Measurements from ENCODE around the gene FPR1. TPM values are rescaled to one million over a fixed set of nuclear protein-coding genes. Genes with fewer than 3 reads are reported as not detected.

FPR1 gene
- total RNA-seq, 4 donors from 2014 or later = 1.7 to 36.9 (median 6.4) TPM

DNA sequence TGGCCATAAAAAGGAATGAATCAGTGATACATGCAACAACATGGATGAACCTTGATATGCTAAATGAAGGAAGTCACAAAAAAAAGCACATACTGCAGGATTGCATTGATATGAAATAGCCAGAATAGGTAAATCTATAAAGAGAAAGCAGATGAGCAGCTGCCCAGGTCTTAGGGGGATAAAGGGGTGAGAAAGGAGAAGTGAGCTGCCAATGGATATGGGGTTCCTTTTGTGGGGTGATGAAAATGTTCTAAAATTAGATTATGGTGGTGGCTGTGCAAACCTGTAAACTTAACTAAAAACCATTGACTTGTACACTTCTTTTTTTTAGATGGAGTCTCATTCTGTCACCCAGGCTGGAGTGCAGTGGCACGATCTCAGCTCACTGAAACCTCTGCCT lies 40.0 kb downstream of the FPR1 start:
- Histone ChIP-seq H3K4me1 (no peaks in the 10 kb centered on the region), H3K4me3 (no peak overlapping the region), H3K9me3 (no peaks in the 10 kb centered on the region), H3K36me3 (peaks cover 0 to 21% (median 0%) of the 10 kb centered on the region in 3 donors), H3K27me3 (no peaks in the 10 kb centered on the region), H3K27ac (no peak overlapping the region)
- no peak for DNase-seq (ENCODE audit: low spot score in 2 of 2)
- TF ChIP-seq, protein P1, sequence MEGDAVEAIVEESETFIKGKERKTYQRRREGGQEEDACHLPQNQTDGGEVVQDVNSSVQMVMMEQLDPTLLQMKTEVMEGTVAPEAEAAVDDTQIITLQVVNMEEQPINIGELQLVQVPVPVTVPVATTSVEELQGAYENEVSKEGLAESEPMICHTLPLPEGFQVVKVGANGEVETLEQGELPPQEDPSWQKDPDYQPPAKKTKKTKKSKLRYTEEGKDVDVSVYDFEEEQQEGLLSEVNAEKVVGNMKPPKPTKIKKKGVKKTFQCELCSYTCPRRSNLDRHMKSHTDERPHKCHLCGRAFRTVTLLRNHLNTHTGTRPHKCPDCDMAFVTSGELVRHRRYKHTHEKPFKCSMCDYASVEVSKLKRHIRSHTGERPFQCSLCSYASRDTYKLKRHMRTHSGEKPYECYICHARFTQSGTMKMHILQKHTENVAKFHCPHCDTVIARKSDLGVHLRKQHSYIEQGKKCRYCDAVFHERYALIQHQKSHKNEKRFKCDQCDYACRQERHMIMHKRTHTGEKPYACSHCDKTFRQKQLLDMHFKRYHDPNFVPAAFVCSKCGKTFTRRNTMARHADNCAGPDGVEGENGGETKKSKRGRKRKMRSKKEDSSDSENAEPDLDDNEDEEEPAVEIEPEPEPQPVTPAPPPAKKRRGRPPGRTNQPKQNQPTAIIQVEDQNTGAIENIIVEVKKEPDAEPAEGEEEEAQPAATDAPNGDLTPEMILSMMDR (IDR thresholded peaks at IDR 0.05) = no peak
- no peak for TF ChIP-seq POLR2A (IDR thresholded peaks at IDR 0.05)
- no peak for TF ChIP-seq EP300 (IDR thresholded peaks at IDR 0.05)
- 73 to 79% methylated on average over 1 of the region's 1 CpG for WGBS, 2 donors

DNA sequence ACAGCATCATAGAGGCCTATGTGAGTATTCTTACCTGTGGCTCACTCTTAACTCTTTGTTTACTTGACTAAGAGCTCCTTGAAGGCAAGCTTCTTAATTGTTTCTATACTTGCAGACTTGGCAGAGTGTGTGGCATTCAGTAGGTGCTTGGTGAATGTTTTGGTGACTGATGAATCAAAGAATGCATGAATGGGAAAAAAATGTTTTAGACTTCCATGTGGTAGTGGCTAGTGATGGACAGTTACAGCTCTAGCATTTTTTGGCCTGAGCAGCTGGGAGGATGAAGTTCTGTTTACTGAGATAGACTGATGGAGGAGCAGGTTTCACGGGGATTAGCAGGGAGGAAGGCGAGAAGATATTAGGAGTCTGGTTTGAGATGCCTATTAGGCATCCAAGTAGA lies 41.5 kb downstream of the FPR1 start:
- no peak for DNase-seq (ENCODE audit: low spot score in 2 of 2)
- Histone ChIP-seq H3K9me3 (no peaks in the 10 kb centered on the region), H3K27ac (no peak overlapping the region), H3K27me3 (no peaks in the 10 kb centered on the region), H3K4me1 (peaks cover 0 to 6% (median 4%) of the 10 kb centered on the region in 4 donors), H3K36me3 (peaks cover 0 to 33% (median 0%) of the 10 kb centered on the region in 3 donors), H3K4me3 (no peak overlapping the region)
- TF ChIP-seq, protein P1 (IDR thresholded peaks at IDR 0.05) = no peak
- TF ChIP-seq POLR2A (IDR thresholded peaks at IDR 0.05) (no peak), EP300 (IDR thresholded peaks at IDR 0.05) (no peak)
- WGBS, 2 donors = 74 to 81% methylated on average over 2 of the region's 2 CpGs

DNA sequence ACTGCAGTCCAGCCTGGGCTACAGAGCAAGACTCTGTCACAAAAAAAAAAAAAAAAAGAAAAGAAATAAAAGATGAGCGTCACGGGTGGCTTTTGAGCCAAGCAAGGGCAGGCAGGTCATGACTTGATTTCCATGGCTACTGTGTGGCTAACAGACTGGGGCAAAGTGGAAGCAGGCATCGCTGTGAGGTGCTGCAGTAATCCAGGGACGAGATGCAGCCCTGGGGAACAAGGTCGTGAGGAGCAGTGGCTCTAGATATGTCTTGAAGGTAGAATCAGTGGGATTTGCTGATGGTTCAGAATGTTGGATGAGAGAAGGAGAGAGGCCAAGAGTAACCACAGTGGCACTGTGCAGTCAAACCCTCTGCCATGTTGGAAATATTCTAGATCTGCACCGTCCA lies 42.1 kb downstream of the FPR1 start:
- WGBS, 2 donors = 64 to 70% methylated on average over 6 of the region's 6 CpGs
- Histone ChIP-seq H3K36me3 (peaks cover 0 to 33% (median 0%) of the 10 kb centered on the region in 3 donors), H3K27ac (no peak overlapping the region), H3K4me3 (no peak overlapping the region), H3K4me1 (peaks cover 0 to 12% (median 10%) of the 10 kb centered on the region in 4 donors), H3K27me3 (no peaks in the 10 kb centered on the region), H3K9me3 (no peaks in the 10 kb centered on the region)
- no peak for DNase-seq (ENCODE audit: low spot score in 2 of 2)
- TF ChIP-seq, protein P1 (IDR thresholded peaks at IDR 0.05) = no peak
- TF ChIP-seq POLR2A (IDR thresholded peaks at IDR 0.05) = no peak
- no peak for TF ChIP-seq EP300 (IDR thresholded peaks at IDR 0.05)

DNA sequence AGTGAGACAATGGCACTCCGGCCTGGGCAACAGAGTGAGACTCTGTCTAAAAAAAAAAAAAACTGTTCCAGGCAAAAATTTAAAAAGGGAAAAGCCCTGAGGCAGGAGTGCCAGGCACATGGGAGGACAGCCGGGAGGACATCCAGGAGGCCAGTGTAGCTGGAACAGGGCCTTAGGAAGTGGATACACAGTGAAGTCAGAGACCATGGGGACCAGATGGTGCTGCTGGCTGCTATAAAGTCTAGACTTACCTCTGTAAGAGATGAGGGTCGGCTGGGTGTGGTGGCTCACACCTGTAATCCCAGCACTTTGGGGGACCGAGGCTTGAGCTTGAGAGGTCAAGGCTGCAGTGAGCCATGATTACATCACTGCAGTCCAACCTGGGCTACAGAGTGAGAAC lies 42.9 kb downstream of the FPR1 start:
- Histone ChIP-seq H3K4me1 (peaks cover 0 to 14% (median 11%) of the 10 kb centered on the region in 4 donors), H3K4me3 (no peak overlapping the region), H3K36me3 (peaks cover 0 to 33% (median 0%) of the 10 kb centered on the region in 3 donors), H3K27ac (no peak overlapping the region), H3K27me3 (no peaks in the 10 kb centered on the region), H3K9me3 (no peaks in the 10 kb centered on the region)
- no peak for TF ChIP-seq EP300 (IDR thresholded peaks at IDR 0.05)
- no peak for TF ChIP-seq POLR2A (IDR thresholded peaks at IDR 0.05)
- TF ChIP-seq, protein P1 (IDR thresholded peaks at IDR 0.05) = no peak
- no peak for DNase-seq (ENCODE audit: low spot score in 2 of 2)
- 86 to 90% methylated on average over 4 of the region's 4 CpGs for WGBS, 2 donors

DNA sequence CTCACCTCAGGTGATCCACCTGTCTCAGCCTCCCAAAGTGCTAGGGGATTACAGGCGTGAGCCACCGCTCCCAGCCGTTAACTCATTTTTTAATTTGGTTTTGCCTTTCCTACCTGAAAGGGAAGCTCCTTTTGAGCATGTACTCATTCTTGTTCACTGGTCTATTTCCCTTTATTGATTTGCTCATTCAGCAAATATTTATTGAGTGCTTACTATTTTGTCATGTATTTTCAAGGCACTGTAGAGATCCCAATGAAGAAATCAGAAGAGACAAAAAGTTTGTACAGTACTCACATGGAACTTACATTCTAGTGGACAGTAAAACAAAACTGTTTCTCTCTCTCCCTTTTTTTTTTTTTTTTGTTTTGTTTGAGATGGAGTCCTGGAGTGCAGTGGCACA lies 44.8 kb downstream of the FPR1 start:
- Histone ChIP-seq H3K36me3 (peaks cover 0 to 27% (median 0%) of the 10 kb centered on the region in 3 donors), H3K27me3 (no peaks in the 10 kb centered on the region), H3K27ac (no peak overlapping the region), H3K9me3 (no peaks in the 10 kb centered on the region), H3K4me3 (no peak overlapping the region), H3K4me1 (peaks cover 0 to 32% (median 20%) of the 10 kb centered on the region in 4 donors)
- 96 to 97% methylated on average over 3 of the region's 3 CpGs for WGBS, 2 donors
- DNase-seq (ENCODE audit: low spot score in 2 of 2) = no peak
- TF ChIP-seq POLR2A (IDR thresholded peaks at IDR 0.05) = no peak
- TF ChIP-seq EP300 (IDR thresholded peaks at IDR 0.05) = no peak
- TF ChIP-seq, protein P1 (IDR thresholded peaks at IDR 0.05) = no peak

Measured in tibial nerve (tissue), 4 donors.